Measurements from ENCODE around the gene TBRG1.
"Not testable (repeated sequence)": the region's sequence is repeated elsewhere in the genome, so short reads cannot be mapped to it uniquely, and the experiment has no call there.

The TBRG1 gene, protein sequence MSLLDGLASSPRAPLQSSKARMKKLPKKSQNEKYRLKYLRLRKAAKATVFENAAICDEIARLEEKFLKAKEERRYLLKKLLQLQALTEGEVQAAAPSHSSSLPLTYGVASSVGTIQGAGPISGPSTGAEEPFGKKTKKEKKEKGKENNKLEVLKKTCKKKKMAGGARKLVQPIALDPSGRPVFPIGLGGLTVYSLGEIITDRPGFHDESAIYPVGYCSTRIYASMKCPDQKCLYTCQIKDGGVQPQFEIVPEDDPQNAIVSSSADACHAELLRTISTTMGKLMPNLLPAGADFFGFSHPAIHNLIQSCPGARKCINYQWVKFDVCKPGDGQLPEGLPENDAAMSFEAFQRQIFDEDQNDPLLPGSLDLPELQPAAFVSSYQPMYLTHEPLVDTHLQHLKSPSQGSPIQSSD

DNA sequence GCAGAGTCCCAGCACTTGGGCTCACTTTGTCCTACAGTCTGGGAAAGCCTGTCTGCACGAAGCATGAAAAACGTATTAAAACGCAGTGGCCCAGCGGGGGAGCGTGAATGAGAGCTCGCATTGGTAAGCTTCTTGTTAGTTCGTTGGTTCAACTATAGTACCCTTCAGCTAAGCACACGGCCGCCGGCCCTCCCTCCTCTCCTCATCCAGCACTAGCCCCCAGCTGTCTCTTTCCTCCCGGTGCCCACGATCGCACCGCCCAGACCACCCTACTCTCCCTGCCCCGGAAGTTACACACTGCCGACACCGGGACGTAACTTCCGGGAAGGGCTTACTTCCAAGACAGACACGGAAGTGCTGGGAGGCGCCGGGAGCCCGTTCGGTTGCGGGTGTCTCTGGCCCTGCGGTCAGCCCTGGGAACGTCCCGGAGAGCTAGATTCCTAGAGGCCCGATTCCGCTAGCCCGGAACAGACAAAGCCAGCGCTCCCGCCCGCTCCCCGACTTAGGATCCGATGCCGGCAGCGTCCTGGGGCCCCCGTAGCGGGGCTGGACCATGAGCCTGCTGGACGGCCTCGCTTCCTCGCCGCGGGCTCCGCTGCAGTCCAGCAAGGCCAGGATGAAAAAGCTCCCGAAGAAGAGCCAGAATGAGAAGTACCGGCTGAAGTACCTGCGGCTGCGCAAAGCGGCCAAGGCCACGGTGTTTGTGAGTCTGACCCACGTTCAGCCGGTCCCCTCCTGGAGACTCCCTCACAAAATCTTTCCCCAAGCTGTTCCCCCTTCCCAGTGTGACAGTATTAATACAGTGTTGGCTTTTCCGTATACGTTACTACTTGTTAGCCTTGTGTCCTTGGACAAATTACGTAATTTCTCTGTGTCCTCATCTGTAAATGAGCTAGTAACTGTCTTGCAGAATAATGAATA, at the start of gene TBRG1:
TBRG1 (plus strand) TSS at position 334 of the 921 bp plus-strand sequence; CDS start at position 554, 220 bp downstream.
- peak; percentile 71 for DNase-seq (ENCODE audit: low read depth in 2 of 2)

DNA sequence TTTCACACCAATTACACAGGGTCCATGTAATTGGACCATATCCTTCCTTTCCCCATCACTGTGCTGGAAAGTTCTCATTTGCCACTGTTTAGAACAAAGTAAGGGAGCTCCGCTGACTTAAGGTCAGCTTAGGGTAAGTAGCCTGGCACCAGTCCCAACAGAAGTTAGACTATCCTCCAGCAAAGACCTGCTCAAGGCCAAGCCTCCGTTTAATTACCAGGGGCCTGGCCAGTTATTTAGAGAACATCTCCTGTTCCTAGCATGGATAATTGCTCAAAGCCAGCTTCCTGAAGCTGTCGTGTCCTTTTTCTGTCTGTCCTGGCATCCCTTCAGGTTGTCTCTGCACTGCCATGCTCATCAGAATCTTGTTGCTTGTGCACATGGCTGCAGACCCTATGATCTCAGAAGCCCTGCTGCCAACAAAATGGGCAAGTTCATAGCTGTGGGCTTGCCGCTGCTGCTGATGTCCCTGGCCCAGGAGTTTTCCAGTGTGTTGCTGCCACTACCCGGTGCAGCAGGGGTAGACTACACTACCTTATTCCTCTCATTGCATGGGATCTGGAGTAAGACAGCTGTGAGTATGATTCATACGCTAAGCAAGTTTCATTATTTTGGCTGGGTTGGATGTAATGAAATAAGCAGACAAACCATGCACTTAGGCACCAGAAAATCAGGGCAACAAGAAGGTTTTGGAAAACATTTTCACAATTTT, 44.8 kb upstream of the TBRG1 start:
- no peak for DNase-seq (ENCODE audit: low read depth in 2 of 2)

DNA sequence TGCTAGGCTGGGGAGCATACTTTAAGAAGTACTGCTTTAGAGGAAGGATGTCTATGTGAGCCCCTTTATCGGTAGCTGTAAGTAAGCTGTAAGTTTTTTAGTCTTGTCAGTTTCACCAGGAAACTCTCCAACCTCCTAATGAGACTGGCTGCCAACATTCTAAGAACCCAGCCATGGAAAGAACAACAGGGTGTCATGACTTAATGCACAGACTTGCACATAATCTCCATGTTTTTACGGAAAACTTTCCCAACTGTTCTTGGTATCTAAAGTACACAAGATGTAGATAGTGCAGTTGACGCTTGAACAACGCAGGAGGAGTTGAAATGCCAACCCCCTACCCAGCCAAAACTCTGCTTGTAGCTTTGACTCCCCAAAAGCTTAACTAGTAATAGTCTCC, 43.9 kb upstream of the TBRG1 start:
- no peak for DNase-seq (ENCODE audit: low read depth in 2 of 2)

DNA sequence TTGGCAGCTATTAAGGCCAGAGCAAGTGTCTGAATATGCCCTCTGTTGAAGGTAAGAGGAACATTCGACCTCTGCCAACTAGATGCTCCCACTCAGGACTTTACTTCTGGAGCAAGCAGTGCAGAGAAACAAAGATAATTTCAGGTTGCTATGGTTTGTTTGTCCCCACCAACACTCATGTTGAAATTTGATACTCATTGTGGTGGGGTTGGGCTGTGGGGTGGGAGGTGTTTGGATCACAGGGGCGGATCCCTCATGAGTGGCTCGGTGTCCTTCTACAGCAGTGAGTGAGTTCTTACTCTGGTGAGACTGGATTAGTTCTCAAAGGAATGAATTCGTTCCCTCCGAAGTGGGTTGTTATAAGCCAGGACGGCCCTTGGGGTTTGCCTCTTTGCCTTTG, 40.8 kb upstream of the TBRG1 start:
- no peak for DNase-seq (ENCODE audit: low read depth in 2 of 2)

DNA sequence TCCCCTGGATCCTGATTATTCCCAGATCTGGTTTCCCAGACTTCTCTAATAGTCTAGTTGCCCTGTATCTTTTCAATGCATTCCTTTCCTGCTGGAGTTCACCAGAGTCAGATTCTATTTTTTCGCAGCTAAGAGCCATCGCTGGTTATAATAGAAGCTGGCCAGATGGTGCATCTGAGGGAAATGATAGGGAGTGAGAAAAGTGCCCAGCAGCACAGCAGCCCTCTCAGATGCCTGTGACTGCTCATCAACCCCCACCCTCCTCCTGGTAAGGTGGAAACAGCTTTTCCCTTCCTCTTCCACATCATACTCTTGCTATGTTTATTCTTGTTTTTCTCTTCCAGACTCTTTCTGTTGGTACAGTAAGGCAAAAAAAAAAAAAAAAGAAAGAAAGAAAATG, 40.1 kb upstream of the TBRG1 start:
- no peak for DNase-seq (ENCODE audit: low read depth in 2 of 2)

DNA sequence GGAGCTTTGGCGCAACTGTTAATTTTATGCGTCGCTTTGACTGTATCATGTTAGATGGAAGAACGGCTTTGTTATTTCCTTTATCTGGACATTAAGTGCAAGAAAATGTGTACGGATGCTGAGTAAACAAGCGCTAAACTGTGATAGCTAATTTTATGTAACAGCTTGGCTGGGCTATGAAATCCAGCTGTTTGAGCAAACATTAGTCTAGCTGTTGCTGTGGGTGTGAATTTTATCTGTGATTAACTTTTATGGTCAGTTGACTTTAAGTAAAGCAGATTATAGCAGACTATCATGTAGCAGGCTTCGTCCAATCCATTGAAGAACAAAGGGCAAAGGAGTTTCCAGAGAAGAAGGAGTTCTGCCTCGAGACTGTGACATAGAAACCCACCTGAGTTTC, 38.9 kb upstream of the TBRG1 start:
- DNase-seq (ENCODE audit: low read depth in 2 of 2) = no peak

DNA sequence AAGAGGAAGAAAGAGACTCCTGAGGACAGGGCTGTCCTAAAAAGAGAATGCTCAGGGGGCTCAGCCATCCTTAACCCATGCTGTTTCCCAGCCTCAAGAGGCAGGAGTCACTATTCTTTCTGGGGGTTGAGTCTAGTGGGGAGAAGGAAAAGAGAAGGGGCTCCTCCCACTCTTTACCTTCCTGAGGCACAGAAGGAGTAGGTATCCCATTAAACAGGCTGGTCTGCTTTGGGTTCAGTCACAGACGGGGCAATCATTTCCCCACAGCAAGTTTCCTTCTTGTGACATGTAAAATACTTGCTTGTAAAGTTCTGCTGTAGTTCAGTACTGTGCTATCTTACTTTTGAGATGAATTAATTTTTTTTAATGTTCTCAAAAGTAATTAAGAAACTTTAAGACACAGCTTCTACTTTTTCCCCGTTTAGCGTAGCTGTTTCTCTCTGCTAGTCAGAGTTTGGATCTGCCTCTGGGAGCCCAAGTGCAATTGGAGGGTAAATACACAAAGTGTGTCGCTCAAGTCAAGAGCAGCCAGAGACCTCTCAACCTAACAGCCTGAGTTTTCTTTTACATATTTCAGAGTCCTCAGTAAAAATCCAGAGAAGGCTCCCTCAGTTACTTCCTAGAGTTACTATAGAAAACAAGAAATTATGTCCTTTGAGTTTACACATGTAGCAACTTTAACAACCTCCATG, 37.8 kb upstream of the TBRG1 start:
- DNase-seq (ENCODE audit: low read depth in 2 of 2) = no peak

DNA sequence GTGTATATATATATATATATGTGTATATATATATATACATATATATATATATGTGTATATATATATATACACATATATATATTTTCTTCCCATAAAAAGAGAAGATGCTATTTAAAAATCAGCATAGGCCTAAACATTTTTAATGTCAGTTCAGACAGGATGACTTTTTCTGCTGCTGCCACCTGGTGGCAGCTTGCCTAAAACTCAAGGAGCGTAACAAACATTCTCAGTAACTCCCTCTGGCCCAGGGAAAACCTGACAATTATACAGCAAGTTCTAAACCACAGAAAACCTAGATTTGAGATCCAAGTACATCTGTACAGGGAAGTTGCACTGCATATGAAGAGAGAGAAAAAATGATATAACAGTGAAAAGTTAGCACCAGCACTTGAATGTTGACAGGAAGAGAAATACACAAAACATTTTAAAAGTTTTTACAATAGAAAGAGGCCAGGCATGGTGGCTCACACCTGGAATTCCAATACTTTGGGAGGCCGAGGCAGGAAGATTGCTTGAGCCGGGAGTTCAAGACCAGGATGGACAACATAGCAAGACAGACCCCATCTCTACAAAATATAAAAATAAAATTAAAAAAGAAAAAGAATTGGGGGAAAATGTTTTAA, 36.3 kb upstream of the TBRG1 start:
- peak; percentile 21 to 23 for DNase-seq (ENCODE audit: low read depth in 2 of 2)

DNA sequence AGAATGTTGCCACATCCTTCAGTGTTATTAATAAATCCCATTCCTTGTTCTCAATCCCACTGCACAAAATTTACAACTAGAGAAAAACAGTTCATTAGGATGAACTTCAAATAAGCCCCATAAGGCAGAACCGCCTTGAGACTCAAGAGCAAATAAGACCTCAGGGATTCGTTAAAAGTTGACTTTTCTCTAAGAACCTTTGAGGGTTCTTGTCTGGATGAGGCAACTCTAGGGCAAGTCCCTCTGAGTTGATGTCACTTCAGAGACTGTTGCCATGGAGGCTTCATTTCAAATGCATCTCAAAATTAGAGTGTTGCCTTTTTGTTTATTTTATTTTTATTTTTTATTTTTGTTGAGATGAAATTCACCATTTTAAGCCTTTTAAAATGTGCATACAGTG, 31.2 kb upstream of the TBRG1 start:
- no peak for DNase-seq (ENCODE audit: low read depth in 2 of 2)

DNA sequence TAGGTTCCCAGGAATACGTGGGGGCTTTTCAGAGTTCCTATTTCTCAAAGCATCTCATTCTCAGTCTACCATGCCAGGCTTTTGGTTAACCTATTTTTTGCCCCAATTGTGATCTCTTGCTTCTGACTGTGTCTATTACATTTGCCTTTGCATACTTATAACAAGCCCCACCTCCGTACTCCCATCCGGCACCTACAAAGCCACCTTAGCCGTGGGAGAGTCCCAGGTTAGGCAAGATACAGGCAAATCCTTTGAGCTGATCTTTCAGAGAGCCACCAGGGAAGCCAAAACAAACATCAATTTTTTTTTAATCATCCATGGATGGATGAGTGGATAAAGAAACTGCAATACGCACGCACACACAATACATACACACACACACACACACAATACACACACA, 30.0 kb upstream of the TBRG1 start:
- DNase-seq (ENCODE audit: low read depth in 2 of 2) = no peak

DNA sequence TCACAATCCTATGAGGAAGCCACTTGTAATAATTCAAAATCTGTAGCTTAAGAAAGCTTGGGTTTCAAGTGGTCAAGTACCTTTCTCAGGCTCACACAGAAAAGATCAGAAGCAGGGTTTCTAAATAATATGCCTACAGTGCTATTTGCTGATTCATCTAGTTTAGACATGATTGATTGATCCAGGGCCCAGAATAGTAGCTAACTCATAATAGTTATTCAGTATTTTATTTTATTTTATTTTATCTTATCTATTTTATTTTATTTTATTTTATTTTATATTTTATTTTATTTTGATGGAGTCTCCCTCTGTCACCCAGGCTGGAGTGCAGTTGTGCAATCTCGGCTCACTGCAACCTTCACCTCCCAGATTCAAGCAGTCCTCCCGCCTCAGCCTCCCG, 27.4 kb upstream of the TBRG1 start:
- DNase-seq (ENCODE audit: low read depth in 2 of 2) = no peak

DNA sequence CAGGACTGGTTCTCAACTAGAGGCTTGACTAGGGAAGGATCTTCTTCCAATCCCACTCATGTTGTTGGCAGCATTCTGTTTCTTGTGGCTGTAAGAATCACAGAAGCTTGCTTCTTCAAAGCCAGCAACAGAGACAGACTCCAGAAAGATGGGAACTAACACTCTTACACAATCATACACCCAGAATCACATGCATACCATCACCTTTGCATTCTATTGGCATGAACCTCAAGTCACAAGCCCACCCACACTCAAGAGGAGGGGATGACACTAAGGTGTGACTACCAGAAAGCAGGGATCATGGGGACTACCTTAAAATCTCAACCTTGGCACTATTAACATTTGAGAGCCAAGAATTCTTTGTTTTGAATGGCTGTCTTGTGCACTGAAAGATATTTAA, 25.0 kb upstream of the TBRG1 start:
- DNase-seq (ENCODE audit: low read depth in 2 of 2) = no peak

DNA sequence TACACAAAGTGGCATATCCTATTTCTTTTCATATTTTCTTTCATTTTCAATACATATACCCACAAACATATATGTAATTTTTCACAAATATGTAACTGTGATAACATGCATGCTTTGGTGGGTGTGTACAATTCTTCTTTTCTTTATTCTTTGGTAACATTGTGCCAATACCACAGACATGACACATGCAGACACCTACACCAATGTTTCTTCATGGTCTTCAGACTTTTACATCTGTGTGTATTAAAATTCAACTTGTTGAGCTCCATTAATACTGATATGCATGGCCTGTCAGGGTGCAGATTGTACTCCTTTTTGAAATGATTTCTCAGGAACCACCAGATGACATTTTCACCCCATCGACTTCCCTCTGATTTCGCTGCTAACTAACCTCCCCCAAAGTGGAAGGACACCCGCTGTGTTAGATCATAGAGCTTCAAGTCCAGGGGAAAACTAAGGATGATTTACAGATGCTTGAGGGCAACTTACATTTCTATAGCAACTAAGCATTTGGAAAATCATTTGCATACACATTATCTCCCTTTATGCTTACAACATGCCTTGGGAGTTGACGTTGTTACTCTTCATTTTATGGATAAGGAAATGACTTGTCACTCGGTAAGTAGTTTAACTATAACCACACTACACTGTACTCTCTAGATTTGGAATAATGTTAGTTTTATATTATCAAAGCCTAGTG, 21.9 kb upstream of the TBRG1 start:
- DNase-seq (ENCODE audit: low read depth in 2 of 2) = no peak

DNA sequence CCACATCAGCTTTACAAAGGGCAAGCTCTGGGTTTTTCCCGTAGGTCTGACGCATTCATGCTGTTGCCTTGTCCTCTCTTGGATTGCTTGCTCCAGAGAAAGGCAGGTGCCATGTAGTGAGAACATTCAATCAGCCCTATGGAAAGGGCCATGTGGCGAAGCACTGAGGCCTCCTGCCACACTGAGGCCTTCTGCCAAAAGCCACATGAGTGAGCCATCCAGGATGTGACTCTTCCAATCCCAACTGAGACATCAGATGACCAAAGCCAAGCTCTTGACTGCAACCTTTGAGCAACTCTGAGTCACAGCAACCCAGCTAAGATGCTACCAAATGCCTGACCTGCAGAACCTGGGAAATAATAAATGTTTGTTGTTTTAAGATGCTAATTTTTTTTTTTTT, 20.5 kb upstream of the TBRG1 start:
- DNase-seq (ENCODE audit: low read depth in 2 of 2) = no peak

DNA sequence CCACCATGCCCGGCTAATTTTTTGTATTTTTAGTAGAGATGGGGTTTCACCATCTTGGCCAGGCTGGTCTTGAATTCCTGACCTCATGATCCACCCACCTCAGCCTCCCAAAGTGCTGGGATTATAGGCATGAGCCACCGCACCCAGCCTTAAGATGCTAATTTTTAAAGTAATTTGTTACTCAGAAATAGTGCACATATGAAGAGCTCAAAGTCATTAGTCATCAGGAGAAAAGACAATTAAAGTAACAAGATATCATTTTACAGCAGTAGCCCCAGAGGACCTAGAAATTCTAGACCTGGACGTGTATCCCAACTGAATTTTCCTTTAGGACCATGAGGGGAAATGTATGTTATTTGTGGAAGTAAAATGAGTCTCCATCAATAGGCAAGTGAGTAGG, 19.9 kb upstream of the TBRG1 start:
- DNase-seq (ENCODE audit: low read depth in 2 of 2) = not testable (repeated sequence)

DNA sequence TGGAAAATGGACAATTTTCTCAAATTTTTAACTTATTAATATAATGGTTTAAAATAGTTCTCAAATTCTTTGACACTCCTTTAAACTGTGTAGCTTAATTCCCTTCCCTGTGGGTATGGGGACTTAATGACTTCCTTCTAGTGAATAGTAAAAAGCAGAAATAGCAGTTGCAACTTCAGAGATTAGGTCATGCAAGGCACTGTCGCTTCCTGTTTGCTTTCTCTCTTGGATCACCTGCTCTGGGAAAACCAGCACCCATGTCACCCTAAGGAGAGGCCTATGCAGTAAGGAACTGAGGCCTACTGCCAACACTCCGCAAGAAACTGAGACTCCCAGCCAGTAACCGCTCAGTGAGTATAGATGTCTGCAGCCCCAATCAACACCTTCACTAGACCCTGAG, 16.9 kb upstream of the TBRG1 start:
- no peak for DNase-seq (ENCODE audit: low read depth in 2 of 2)

DNA sequence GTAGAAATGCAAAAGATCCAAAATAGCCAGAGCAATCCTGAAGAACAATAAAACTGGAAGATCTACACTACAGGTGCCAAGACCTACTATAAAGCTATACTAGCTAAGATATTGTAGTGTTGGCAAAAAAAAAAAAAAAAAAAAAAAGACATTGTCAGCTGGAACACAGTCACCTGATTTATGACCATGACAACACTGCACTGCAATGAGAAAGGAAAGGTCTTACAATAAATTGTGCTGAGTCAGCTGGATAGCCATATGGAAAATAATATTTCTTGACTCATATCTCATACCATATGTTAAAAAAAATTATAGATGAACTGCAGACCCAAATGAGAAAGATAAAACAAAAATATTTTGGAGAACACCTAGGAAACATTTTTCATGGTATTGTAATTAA, 14.5 kb upstream of the TBRG1 start:
- no peak for DNase-seq (ENCODE audit: low read depth in 2 of 2)

DNA sequence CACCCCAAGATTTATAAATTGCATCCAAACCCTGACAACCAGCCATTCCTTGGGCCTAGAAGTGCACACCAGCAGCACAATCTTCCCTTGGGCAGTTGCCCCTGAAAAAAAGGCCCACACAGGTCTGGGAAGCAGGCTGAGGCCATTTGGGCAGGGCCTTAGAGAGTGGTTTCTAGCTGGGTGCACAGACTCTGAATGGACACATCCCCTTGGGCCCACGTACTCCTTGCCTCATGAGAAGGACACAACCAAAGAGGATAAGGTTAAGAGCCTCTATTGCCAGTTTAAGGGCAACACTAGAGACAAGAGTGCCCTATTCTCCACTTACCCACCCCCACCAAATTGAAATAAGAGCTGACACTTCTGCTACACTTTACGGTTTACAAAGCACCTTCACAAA, 12.4 kb upstream of the TBRG1 start:
- DNase-seq (ENCODE audit: low read depth in 2 of 2) = no peak

DNA sequence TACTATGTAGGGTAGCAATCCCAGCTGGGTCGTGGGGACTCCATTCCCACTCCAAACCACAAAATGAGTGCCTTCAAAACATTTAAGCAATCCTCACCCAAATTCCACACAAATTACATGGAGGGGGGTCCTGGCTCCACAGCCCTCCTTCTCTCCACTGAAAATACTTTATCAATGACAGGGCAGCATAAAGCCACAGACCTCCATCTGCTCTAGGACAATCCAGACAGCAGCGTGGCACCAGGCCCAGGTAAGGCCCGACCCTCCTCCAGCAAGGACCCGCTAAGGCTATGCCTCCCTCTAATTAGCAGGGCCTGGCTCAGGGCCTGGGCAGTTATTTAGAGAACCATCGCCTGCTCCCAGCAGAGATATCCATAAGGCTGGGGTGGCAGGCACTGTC, 11.6 kb upstream of the TBRG1 start, which contains the start of gene PANX3:
PANX3 (plus strand) TSS at position 365 of the 400 bp plus-strand sequence. CDS start 129 bp downstream, outside the sequence.
- peak in 1 of 2 experiments; percentile 4 for DNase-seq (ENCODE audit: low read depth in 2 of 2)

DNA sequence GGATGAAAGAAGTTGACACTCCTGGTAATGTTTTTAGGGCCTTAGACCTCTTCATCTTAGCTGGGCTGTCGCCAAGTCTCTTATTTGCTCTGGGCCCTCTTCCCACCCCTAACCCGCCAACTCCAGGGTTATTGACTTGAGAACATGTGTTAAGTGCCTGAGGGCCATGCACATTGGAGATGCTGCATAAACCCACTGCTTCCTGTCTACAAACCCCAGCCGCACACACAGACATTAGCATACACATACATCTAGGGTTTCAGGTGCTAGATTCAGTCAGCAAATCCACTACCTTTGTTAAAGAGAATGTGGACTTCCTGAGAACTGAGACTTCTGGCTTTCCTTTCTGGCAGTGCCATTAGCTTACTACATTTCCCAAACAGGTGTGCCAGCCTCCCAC, 10.6 kb upstream of the TBRG1 start:
- DNase-seq (ENCODE audit: low read depth in 2 of 2) = no peak
